GM13977 (cell line): Measurements from ENCODE around the gene FSHR.

Source experiments
- DNase-seq: peaks from one replicate; pipeline ENCODE4 v3.0.0; 2012; ENCODE audit warnings: low spot score
- CTCF ChIP-seq: IDR thresholded peaks from 2 replicates; pipeline ENCODE4 v1.5.1; 2012; ENCODE audit warnings: mild to moderate bottlenecking, control low read depth; ENCODE audit not compliant: insufficient read depth; ENCODE audit errors: extremely low read depth, missing control alignments
- in situ Hi-C: fragments of 300-500 bp; cut with MboI; formaldehyde crosslinking; loops from one replicate; pipeline ENCODE4 v1.12.0; 2022; ENCODE audit warnings: low sequenced_read_pairs, low pct_unique_long_range_greater_than_20kb, mixed read lengths, inconsistent platforms; ENCODE audit not compliant: unreplicated experiment

FSHR gene

GRCh38 chr2:49032936-49033335, 121.4 kb downstream of the FSHR start:
- TF ChIP-seq CTCF = no peak
- in situ Hi-C loops = no loop called here
- no peak for DNase-seq

- no peak for TF ChIP-seq CTCF
- DNase-seq = no peak
- in situ Hi-C loops = no loop called here
Measured at GRCh38 chr2:49032126-49032525, 122.2 kb downstream of the FSHR start.

GRCh38 chr2:49029406-49029805, 124.9 kb downstream of the FSHR start:
- no peak for TF ChIP-seq CTCF
- in situ Hi-C loops = no loop called here
- DNase-seq = no peak

- peak; percentile 10 for DNase-seq
- in situ Hi-C loops = no loop called here
Measured at GRCh38 chr2:49028101-49028500, 126.2 kb downstream of the FSHR start.

GRCh38 chr2:49026706-49027105, 127.6 kb downstream of the FSHR start:
- TF ChIP-seq CTCF = no peak
- DNase-seq = no peak
- in situ Hi-C loops = no loop called here

More at GRCh38 chr2:49028101-49028500, 126.2 kb downstream of the FSHR start:
- no peak for TF ChIP-seq CTCF

GRCh38 chr2:49021271-49021670, 133.0 kb downstream of the FSHR start:
- no peak for TF ChIP-seq CTCF
- in situ Hi-C loops = no loop called here
- no peak for DNase-seq

- in situ Hi-C loops = no loop called here
- no peak for TF ChIP-seq CTCF
- no peak for DNase-seq
Measured at GRCh38 chr2:49005261-49005660, 149.1 kb downstream of the FSHR start.
